GM13977 (cell line): ENCODE results near the gene GDA.

Experiments
- DNase-seq: peaks from one replicate; pipeline ENCODE4 v3.0.0; 2012; ENCODE audit warnings: low spot score
- in situ Hi-C: fragments of 300-500 bp; cut with MboI; formaldehyde crosslinking; loops from one replicate; pipeline ENCODE4 v1.12.0; 2022; ENCODE audit warnings: low sequenced_read_pairs, low pct_unique_long_range_greater_than_20kb, mixed read lengths, inconsistent platforms; ENCODE audit not compliant: unreplicated experiment
- TF ChIP-seq, protein P1 (sequence below): IDR thresholded peaks from 2 replicates; pipeline ENCODE4 v1.5.1; 2012; ENCODE audit warnings: mild to moderate bottlenecking, control low read depth; ENCODE audit not compliant: insufficient read depth; ENCODE audit errors: extremely low read depth, missing control alignments

GDA gene

DNA sequence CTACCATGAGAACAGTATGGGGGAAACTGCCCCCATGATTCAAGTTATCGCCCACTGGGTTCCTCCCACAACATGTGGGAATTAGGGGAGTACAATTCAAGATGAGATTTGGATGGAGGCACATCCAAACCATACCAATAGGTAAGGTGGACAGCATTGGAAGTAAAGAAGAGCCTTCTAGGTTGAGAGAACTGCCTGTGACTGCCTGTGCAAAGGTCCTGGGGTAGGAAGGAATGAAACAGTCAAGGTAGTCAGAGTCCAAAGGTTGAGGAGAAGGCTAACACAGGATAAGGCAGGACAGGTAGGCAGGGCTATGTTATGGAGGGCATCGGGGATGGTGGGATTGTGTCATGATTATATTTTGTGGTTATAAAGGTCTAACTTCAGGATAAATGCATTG lies 6.1 kb downstream of the GDA start:
- in situ Hi-C loops = no loop called here
- TF ChIP-seq, protein P1, sequence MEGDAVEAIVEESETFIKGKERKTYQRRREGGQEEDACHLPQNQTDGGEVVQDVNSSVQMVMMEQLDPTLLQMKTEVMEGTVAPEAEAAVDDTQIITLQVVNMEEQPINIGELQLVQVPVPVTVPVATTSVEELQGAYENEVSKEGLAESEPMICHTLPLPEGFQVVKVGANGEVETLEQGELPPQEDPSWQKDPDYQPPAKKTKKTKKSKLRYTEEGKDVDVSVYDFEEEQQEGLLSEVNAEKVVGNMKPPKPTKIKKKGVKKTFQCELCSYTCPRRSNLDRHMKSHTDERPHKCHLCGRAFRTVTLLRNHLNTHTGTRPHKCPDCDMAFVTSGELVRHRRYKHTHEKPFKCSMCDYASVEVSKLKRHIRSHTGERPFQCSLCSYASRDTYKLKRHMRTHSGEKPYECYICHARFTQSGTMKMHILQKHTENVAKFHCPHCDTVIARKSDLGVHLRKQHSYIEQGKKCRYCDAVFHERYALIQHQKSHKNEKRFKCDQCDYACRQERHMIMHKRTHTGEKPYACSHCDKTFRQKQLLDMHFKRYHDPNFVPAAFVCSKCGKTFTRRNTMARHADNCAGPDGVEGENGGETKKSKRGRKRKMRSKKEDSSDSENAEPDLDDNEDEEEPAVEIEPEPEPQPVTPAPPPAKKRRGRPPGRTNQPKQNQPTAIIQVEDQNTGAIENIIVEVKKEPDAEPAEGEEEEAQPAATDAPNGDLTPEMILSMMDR = no peak
- no peak for DNase-seq

DNA sequence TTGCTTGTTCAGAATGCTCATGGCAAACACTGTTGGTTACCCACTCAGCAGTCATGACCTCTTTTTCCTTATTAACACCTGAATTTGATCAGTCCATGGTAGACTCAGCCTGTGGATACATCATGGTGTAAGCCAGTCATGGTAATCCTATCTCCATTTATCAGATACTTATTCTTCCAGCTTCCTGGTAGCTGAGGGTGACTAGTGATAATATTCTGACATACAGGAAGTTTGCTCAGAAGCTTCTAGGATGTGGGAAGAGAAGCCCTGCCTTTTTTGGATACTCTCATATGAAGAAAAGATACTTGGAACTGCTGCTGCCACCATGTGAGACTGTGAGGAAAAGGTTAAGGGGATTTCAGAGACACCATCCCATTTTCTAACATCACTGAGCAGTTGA lies 7.3 kb downstream of the GDA start:
- in situ Hi-C loops = no loop called here
- TF ChIP-seq, protein P1 = no peak
- DNase-seq = no peak

DNA sequence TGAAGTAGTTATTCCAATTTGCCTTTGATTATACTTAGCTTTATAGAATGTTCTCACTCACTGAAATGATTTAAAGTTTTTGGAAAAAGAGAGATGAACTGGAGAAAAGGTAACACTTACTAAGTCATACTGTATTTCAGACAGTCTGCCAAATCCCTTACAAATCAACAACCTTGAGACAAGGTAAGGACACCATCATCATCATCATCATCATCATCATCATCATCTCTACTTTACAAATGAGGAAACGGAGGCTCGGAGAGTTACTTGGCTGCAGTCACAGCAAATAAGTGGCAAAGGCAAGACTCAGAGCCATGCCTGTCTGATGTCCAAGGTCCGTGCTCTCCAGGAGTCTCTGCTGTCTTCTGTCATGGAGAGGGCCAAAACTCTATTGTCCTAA lies 9.4 kb downstream of the GDA start:
- TF ChIP-seq, protein P1 = no peak
- in situ Hi-C loops = no loop called here
- no peak for DNase-seq

DNA sequence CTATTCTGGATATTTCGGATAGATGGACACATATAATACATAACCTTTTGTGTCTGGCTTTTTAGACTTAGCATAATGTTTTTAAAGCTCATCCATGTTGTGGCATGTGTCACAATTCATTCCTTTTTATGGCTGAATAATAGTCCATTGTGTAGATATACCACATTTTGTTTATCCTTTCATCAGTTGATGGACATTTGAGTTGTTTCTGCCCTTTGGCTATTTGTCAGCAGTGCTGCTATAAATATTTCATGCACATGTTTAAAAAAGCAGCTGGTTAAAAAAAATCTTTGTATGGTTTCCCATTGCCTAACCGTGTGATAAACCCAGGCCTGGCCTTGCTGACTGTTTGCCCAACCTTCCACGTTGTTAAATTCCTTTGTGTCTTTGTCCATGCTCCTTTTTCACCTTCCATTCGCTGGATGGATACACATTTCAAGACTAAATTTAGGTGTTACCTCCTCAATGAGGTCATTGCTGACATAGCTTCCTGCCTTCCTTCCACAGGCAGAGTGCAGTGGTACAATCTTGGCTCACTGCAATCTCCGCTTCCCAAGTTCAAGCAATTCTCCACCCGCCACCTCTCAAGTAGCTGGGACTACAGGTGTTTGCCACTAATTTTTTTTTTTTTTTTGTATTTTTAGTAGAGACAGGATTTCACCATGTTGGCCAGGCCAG lies 11.3 kb downstream of the GDA start:
- TF ChIP-seq, protein P1 = no peak
- in situ Hi-C loops = no loop called here
- no peak for DNase-seq

DNA sequence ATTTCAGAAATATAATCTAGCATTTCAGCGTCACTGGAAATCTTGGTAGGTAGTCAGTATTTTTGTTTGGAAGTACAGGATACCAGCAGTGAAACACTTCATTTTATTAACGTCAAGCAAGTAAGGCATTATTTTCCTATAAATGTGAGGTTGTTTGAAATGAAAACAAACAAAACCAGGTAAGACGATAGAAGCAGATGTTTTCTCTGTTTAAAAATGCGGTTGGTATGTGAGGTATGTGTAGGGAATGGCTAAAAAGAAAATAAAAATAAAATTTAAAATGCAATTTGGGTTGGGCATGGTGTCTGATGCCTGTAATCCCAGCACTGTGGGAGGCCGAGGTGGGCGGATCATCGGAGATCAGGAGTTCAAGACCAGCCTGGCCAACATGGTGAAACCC lies 16.1 kb downstream of the GDA start:
- TF ChIP-seq, protein P1 = no peak
- in situ Hi-C loops = no loop called here

DNA sequence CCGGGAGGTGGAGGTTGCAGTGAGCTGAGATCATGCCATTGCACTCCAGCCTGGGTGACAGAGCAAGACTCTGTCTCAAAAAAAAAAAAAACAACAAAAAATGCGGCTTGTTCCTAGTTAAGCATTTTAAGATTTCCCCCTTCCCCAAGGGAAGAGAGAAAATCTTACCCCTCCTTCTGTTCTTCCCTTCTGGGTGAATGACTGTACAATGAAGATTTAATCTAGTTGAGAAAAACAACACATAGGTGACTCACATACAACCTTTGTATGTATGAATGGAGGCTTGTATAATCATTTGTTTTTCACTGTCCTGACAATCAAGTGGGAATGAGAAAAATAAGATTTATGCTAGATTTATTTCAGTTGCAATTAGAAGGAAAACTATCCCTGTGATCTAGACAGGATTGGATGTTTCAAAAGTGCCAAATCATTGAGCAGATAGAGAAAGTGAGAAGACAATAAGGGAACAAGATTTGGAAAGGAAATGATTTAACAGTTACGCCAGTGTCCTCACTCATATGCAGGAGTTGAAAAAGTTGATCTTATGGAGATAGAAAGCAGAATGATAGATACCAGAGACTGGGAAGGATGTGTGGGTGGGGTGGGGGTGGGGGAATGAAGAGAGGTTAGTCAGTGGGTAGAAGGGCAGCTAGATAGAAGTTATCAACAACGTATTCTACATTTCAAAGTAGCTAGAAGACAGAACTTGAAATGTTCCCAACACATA lies 16.7 kb downstream of the GDA start:
- DNase-seq = no peak
- in situ Hi-C loops = no loop called here
- TF ChIP-seq, protein P1 = no peak

More for the DNA sequence above, 16.1 kb downstream of the GDA start:
- DNase-seq = no peak
